Measurements from ENCODE around the gene MOV10. TPM values are rescaled to one million over a fixed set of nuclear protein-coding genes. Genes with fewer than 3 reads are reported as not detected.

MOV10 gene
- total and polyA plus RNA-seq, 2 of the 8 experiments (the other 6 are each of a cell fraction or from before 2014, with no cell fraction given) = 57.3 to 109 TPM

- Histone ChIP-seq H3K79me1 (ENCODE audit: low read depth, low read length) (no peaks in the 10 kb centered on the region), H4K5ac (ENCODE audit: insufficient read length, low read depth, low read length) (no peak overlapping the region), H2BK15ac (ENCODE audit: low read length) (no peak overlapping the region), H3K4ac (replicated peaks; ENCODE audit: insufficient read length, low read depth, low read length) (no peak overlapping the region), H3K9ac (replicated peaks in 1 of 4; ENCODE audit: extremely low read depth in 1 of 4, low read depth in 3 of 4, low read length in 3 of 4) (no peak overlapping the region), H3K36me3 (ENCODE audit: control insufficient read depth in 2 of 4, insufficient read depth in 4 of 4, low read length in 3 of 4) (no peaks in the 10 kb centered on the region), H3K56ac (replicated peaks; ENCODE audit: insufficient read length, low read depth, low read length) (no peak overlapping the region), H3K9me3 (ENCODE audit: insufficient read depth in 2 of 2, low read depth in 1 of 2, low read length in 1 of 2) (no peaks in the 10 kb centered on the region), H2BK20ac (ENCODE audit: low read length) (no peak overlapping the region), H3K27ac (ENCODE audit: low read depth, low read length) (no peak overlapping the region), H3K79me2 (ENCODE audit: control insufficient read depth in 1 of 2, insufficient read depth in 2 of 2, low read length in 2 of 2) (no peaks in the 10 kb centered on the region), H3K14ac (ENCODE audit: insufficient read length) (no peak overlapping the region), H2BK12ac (ENCODE audit: low read depth, low read length) (no peak overlapping the region; the same call in 1 of the 2 replicates), H3K27me3 (replicated peaks in 1 of 4; ENCODE audit: control insufficient read depth in 3 of 4, extremely low read depth in 1 of 4, insufficient read depth in 3 of 4, low read length in 3 of 4) (peaks cover 0 to 29% (median 16%) of the 10 kb centered on the region in 4 experiments; a peak in 5 of 7 replicates), H3K4me2 (ENCODE audit: insufficient read depth in 1 of 2, low read depth in 2 of 2, low read length in 2 of 2) (no peak overlapping the region), H4K20me1 (replicated peaks in 1 of 2; ENCODE audit: control insufficient read depth in 1 of 2, insufficient read depth in 2 of 2, low read length in 2 of 2) (peaks cover 0 to 7% of the 10 kb centered on the region in 2 experiments), H2AFZ (ENCODE audit: low read length) (no peak overlapping the region), H3K23me2 (ENCODE audit: low read depth, low read length) (peaks cover 14% of the 10 kb centered on the region), H4K8ac (ENCODE audit: extremely low read depth, insufficient read depth, low read length) (no peak overlapping the region), H3K18ac (ENCODE audit: extremely low read depth, low read length) (no peak overlapping the region), H2BK120ac (replicated peaks; ENCODE audit: low read depth, low read length) (no peak overlapping the region), H2AK5ac (ENCODE audit: low read depth, low read length) (no peak overlapping the region), H3K4me1 (replicated peaks in 1 of 4; ENCODE audit: control insufficient read depth in 3 of 4, insufficient read depth in 4 of 4, low read length in 3 of 4) (peaks cover 0 to 22% (median 13%) of the 10 kb centered on the region in 4 experiments; a peak in 6 of 7 replicates), H2BK5ac (ENCODE audit: low read depth, low read length) (no peak overlapping the region), H3K23ac (ENCODE audit: insufficient read length) (no peak overlapping the region), H4K91ac (replicated peaks; ENCODE audit: insufficient read length, low read length) (no peak overlapping the region), H3K4me3 (ENCODE audit: extremely low read depth in 1 of 4, insufficient read depth in 2 of 4, low read depth in 3 of 4, low read length in 4 of 4) (no peak overlapping the region)
- TF ChIP-seq HDAC2 (IDR thresholded peaks at IDR 0.05; ENCODE audit: borderline replicate concordance in 1 of 2, low read depth in 2 of 2, low read length in 2 of 2) = no peak
- no peak for TF ChIP-seq SAP30 (IDR thresholded peaks at IDR 0.05; ENCODE audit: insufficient read depth, insufficient replicate concordance, low read length)
- TF ChIP-seq TCF12 (IDR thresholded peaks at IDR 0.05; ENCODE audit: low read depth, low read length) = no peak
- POLR2A ChIA-PET (ENCODE audit: partially characterized antibody) = interaction anchor here (0.9 to 2.0 kb wide), 3 partner anchors 20 to 239 kb away, joined by 3 to 10 read pairs (median 3); partner anchors contain the start of gene SLC16A1
- CTCF ChIA-PET (ENCODE audit: partially characterized antibody) = interaction anchor here (0.5 to 14.2 kb wide), 37 partner anchors 9 to 422 kb away, joined by 3 to 547 read pairs (median 7); partner anchors contain the start of gene LRIG2
- FAIRE-seq (no peak), DNase-seq (ENCODE audit: low read depth in 1 of 2, low spot score in 2 of 2) (no peak)
- 96% methylated on average over 2 of the region's 2 CpGs; no CpG with 5 or more reads in 1 of the 2 experiments for WGBS, 2 experiments (ENCODE audit: extremely low coverage in 1 of 2, insufficient coverage in 1 of 2, insufficient read length in 1 of 2, insufficient replicate concordance in 2 of 2, low coverage in 1 of 2, low lambda C conversion rate in 2 of 2, missing lambda C conversion rate in 1 of 2)
Measured at GRCh38 chr1:112717263-112717873, 42.9 kb downstream of the MOV10 start.
